Activated naive CD4-positive, alpha-beta T cell treated with anti-CD3 and anti-CD28 coated beads, Interleukin-2, amount 50 U/mL, for 24 hours (primary cell): ENCODE data around the gene MAP3K8.
"Not testable (repeated sequence)": the region's sequence is repeated elsewhere in the genome, so short reads cannot be mapped to it uniquely, and the experiment has no call there.

Experiments
- H3K27ac Mint-ChIP-seq: one replicate; pipeline ENCODE4 v1.8.0; 2021; ENCODE audit warnings: mild to moderate bottlenecking, mixed read lengths
- H3K27me3 Mint-ChIP-seq: one replicate; pipeline ENCODE4 v1.8.0; 2021; ENCODE audit warnings: mixed read lengths
- H3K36me3 Mint-ChIP-seq: one replicate; pipeline ENCODE4 v1.8.0; 2021; ENCODE audit warnings: mixed read lengths
- H3K4me1 Mint-ChIP-seq: one replicate; pipeline ENCODE4 v1.8.0; 2021; ENCODE audit warnings: mixed read lengths
- H3K4me3 Mint-ChIP-seq: one replicate; pipeline ENCODE4 v1.8.0; 2021; ENCODE audit warnings: mild to moderate bottlenecking, mixed read lengths
- H3K9me3 Mint-ChIP-seq: one replicate; pipeline ENCODE4 v1.8.0; 2021; ENCODE audit warnings: mixed read lengths

Gene MAP3K8

DNA sequence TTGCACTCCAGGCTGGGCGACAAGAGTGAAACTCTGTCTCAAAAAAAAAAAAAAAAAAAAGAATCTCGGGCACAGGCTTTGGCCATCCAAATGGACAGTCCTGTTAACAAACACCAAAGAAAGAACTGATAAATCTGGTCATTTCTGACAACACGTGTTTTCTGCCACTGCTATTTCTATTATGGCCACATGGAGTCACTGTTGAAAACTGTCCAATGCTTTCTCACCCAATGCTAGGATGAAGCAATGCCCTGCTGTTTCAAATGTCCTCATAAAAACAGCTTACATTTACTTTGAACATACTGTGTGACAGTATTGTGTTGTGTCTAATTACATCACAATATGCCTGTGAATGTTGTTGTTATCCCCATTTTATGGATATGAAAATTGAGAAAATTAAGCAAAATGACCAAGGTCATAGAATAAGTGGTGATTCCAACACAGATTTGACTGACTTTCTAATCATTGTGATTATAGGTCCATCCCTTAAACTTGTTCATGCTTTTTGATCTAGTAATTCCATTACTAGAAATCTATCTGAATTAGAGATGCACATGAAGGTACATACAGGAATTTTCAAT lies 19.9 kb upstream of the MAP3K8 start:
- no peaks in the 10 kb centered on the region for H3K27me3 Mint-ChIP-seq
- no peaks in the 10 kb centered on the region for H3K9me3 Mint-ChIP-seq
- H3K27ac Mint-ChIP-seq = no peak overlapping the region
- H3K4me3 Mint-ChIP-seq = no peak overlapping the region
- H3K36me3 Mint-ChIP-seq = no peaks in the 10 kb centered on the region
- peaks cover 15% of the 10 kb centered on the region for H3K4me1 Mint-ChIP-seq

DNA sequence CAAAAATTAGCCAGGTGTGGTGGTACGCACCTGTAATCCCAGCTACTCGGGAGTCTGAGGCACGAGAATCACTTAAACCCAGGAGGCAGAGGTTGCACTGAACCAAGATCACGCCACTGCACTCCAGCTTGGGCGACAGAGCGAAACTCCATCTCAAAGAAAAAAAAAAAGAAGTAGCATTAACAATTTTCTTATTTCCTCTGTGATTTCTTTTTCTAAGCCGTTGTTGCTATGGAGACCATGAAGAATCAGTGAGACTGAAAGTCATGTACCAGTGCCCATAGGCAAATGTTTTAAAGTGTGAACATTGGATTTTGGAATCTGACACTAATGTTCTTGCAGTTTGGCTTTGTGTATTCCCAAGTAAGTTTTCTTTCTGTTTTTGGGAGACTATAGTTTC lies 18.4 kb upstream of the MAP3K8 start:
- no peak overlapping the region for H3K4me3 Mint-ChIP-seq

DNA sequence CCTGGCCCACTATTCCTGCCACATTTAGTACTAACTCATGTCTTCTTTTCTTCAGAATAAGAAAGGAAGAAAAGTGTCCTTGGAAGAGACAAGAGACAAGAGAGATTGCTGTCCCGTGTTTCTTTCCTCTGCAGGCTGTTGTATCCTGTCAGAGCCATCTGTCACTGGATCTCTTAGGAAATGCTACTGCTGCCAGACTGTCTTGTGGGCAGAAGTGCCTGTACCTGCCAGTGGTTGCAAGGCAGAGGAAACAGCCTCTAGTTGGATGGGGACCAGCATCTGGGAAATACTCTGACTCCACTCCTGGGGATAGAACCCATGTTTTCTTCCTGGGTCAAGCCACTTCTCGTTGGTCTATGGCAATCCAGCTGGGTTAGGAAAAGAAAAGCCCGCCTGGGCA lies 16.7 kb upstream of the MAP3K8 start:
- no peaks in the 10 kb centered on the region for H3K9me3 Mint-ChIP-seq
- peaks cover 21% of the 10 kb centered on the region for H3K4me1 Mint-ChIP-seq
- no peaks in the 10 kb centered on the region for H3K27me3 Mint-ChIP-seq
- no peaks in the 10 kb centered on the region for H3K36me3 Mint-ChIP-seq
- no peak overlapping the region for H3K4me3 Mint-ChIP-seq
- no peak overlapping the region for H3K27ac Mint-ChIP-seq

More for the DNA sequence above, 18.4 kb upstream of the MAP3K8 start:
- H3K36me3 Mint-ChIP-seq = no peaks in the 10 kb centered on the region
- H3K27me3 Mint-ChIP-seq = no peaks in the 10 kb centered on the region
- H3K4me1 Mint-ChIP-seq = peaks cover 21% of the 10 kb centered on the region
- no peak overlapping the region for H3K27ac Mint-ChIP-seq
- no peaks in the 10 kb centered on the region for H3K9me3 Mint-ChIP-seq

DNA sequence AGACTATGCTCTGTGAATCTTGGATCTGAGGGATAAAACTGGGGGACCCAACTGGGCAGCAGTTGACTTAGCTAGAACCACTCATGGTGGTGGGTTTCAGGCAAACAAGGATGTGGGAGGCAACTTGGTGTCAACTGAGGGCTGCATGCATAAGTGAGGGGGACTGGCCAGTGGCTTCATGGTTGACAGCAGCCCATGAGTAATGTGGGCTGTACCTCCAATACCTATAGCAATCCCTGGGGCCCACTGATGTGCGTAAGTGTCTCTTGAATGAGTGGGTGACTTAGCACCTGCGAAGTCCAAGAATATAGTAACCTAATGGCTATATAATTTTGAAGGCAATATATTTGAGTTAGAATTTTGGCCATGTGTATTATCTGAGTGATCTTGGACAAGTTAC lies 13.7 kb upstream of the MAP3K8 start:
- H3K27me3 Mint-ChIP-seq = no peaks in the 10 kb centered on the region
- H3K9me3 Mint-ChIP-seq = no peaks in the 10 kb centered on the region
- H3K4me3 Mint-ChIP-seq = no peak overlapping the region
- no peak overlapping the region for H3K27ac Mint-ChIP-seq
- H3K36me3 Mint-ChIP-seq = no peaks in the 10 kb centered on the region
- peaks cover 21% of the 10 kb centered on the region for H3K4me1 Mint-ChIP-seq

DNA sequence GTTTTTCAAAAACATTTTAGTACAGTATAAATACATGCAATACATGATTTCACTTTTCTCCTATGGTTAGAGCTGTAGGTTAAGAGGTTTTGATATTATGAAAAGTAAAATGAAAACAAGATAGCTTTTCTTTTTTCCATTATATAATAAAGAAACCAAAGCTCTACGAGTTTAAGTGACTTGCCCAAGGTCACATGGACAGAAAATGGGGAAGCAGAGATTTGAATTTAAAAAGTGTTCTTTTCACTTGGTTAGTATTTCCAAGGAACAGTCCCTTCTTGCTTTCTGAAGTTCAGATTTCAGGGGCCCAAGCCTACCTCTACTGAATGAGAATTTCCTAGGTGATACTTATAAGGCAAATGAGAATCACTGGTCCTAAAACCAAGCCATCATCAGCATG lies 13.2 kb upstream of the MAP3K8 start:
- Mint-ChIP-seq H3K4me1 (peaks cover 21% of the 10 kb centered on the region), H3K36me3 (no peaks in the 10 kb centered on the region), H3K27ac (no peak overlapping the region), H3K9me3 (no peaks in the 10 kb centered on the region), H3K27me3 (no peaks in the 10 kb centered on the region), H3K4me3 (no peak overlapping the region)

DNA sequence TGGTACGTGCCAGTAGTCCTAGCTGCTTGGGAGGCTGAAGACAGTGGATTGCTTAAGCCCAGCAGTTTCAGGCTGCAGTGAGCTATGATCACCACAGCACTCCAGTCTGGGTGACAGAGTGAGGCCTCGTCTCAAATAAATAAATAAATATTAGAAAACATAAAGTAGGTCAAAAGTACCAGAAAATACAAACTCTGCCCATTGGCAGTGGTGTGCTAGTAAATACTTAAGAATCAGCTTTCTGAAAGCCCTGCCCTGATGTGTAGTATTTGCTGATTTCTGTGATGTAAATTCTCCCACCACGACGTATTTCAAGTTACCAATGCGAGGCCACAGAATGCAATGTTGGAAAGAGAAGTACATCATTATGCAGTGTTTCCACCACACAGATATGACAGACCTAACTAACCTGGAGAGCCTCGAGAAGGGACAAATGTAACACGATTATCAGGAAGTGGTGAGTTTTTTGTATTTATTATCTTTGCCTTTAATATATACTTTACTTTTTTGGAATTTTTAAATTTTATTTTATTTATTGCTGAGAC lies 11.8 kb upstream of the MAP3K8 start:
- no peaks in the 10 kb centered on the region for H3K9me3 Mint-ChIP-seq
- H3K4me1 Mint-ChIP-seq = peaks cover 21% of the 10 kb centered on the region
- no peaks in the 10 kb centered on the region for H3K36me3 Mint-ChIP-seq
- H3K27ac Mint-ChIP-seq = no peak overlapping the region
- H3K27me3 Mint-ChIP-seq = no peaks in the 10 kb centered on the region
- H3K4me3 Mint-ChIP-seq = no peak overlapping the region

DNA sequence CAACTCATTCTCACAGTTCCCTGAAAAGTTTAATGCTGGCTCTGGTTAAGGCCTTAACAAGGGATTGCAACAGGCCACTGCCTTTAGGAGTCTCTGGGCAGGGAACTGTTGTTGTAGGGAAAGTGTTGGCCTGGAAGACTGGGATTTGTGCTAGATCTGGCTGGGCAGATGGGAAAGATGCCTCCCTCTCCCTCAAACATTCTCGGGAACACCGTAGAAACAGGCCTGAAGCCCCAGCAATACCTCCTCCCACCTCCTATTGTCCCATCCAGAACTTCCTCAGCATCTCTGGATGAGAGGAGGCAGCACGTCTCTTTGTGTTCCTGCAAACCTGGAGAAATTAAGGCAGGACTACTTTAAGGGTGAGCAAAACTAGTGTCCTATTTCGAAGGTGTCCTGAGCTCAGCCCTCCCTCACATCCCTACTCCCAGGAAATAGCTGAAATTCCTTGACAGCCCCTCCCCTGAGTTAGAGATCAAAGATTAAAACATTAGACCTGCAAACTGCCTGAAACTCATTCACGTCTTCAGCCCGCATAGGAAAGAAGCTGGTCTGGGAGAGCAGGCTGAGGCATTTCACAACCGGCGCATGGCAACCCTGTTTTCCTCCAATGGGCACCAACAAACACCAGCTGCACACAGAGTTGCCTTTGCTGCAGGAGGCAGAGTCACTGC lies 10.9 kb upstream of the MAP3K8 start:
- Mint-ChIP-seq H3K4me3 (no peak overlapping the region), H3K36me3 (no peaks in the 10 kb centered on the region), H3K4me1 (peaks cover 22% of the 10 kb centered on the region), H3K27me3 (no peaks in the 10 kb centered on the region), H3K27ac (no peak overlapping the region), H3K9me3 (no peaks in the 10 kb centered on the region)

DNA sequence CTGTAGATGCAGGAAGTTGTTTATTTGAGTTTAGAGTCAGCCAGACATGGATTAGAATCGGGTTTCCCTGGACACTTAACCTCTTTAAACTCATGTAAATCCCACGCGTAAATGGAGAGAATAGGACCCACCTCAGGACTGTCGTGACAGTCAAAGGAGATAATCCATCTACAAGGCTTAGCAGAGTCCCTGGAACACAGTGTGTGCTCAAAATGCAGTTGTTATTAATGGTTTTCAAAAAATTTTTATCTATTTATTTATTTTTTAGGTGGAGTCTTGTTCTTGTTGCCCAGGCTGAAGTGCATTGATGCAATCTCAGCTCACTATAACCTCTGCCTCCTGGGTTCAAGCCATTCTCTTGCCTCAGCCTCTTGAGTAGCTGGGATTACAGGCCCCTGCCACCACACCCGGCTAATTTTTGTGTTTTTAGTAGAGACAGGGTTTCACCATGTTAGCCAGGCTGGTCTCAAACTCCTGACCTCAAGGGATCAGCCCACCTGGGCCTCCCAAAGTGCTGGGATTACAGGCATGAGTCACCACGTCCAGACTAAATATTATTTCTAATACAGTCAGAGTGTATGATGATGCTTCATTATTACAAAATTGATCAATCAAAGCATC lies 10.2 kb upstream of the MAP3K8 start:
- H3K27me3 Mint-ChIP-seq, H3K36me3 Mint-ChIP-seq, H3K9me3 Mint-ChIP-seq, H3K27ac Mint-ChIP-seq, H3K4me3 Mint-ChIP-seq: not testable (repeated sequence)
- H3K4me1 Mint-ChIP-seq = peaks cover 16% of the 10 kb centered on the region

DNA sequence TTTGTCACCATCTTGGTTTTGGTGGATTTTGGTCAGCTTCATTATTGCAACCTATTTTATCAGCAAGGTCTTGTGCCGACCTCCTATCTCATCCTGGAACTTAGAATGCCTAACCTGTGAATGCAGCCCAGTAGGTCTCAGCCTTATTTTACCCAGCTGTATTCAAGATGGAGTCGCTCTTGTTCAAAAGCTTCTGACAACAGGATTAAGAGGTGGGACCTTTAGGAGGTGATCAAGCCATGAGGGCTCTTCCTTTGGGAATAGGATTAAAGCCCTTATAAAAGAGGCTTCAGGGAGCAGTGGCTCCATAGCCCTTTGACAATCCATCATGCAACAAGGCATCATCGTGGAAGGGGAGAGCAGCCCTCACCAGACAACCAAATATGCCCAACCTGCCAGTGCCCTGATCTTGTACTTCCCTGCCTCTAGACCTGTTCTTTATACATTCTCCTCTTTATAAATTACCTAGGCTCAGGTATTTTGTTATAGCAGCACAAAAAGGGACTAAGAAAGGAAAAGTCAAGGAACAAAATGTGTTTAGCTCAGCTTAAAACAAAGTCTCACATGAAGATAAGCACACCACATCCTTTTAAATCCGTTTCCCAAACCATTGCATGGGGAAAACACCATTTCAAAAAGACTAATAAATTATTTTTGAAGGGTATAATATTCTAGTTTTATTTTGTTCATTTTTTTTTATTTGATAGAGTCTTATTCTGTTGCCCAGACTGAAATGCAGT lies 8.5 kb upstream of the MAP3K8 start:
- peaks cover 7% of the 10 kb centered on the region for H3K4me1 Mint-ChIP-seq
- no peak overlapping the region for H3K4me3 Mint-ChIP-seq
- H3K36me3 Mint-ChIP-seq = no peaks in the 10 kb centered on the region
- H3K27me3 Mint-ChIP-seq = no peaks in the 10 kb centered on the region
- no peaks in the 10 kb centered on the region for H3K9me3 Mint-ChIP-seq
- H3K27ac Mint-ChIP-seq = no peak overlapping the region

DNA sequence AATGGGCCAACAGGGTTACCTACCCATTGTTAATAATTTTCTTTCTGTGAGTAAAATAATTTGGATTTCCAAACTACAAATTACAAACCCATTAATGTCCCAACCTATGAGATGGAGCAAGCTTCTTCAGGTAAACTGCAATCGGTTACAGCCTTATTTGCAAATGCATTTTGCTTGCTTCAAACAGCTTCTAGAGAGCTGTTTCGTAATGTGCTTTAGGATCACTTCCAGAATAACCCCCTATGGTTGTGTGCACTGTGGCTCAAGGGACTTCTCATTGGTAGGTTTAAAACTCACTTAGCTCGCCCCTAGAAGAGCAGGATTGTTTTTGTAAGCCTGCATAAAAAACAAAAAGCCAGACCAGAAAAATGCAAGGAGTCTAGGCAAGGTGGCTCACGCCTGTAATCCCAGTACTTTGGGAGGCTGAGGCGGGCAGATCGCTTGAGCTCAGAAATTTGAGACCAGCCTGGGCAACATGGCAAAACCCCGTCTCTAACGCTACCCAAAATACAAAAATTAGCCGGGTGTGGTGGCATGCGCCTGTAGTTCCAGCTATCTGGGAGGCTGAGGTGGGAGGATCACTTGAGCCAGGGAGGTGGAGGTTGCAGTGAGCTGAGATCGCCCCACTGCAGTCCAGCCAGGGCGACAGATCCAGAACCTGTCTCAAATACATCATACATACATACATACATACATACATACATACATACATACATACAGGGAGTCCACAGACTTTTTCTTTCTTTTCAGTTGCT lies 3.3 kb upstream of the MAP3K8 start:
- Mint-ChIP-seq H3K27me3 (no peaks in the 10 kb centered on the region), H3K4me1 (peaks cover 24% of the 10 kb centered on the region), H3K36me3 (no peaks in the 10 kb centered on the region), H3K4me3 (peak overlapping the region; percentile 12), H3K27ac (no peak overlapping the region), H3K9me3 (no peaks in the 10 kb centered on the region)

DNA sequence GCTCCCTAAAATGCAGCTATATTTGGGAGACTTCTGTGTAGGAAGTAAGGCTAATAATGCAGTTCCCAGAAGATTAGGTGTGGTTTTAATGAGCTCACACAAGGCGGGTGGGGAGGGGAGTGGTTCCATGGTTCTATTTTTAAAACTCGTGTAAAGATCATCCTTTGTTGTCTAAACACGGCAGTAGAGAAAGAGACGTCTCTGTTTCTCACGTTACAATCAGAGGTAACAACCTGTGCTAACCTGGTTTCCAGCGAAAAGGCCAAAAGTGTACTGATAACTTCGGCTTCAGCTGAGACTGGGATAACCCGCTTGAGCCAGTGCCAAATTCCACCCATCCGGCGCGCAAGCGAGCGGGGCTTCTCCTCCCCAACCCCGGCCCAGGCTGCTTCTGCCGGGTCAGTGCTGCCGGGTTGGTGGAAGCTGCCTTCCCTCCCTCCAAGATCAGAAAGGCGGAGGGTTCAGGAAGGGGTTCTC lies 2.5 kb upstream of the MAP3K8 start:
- Mint-ChIP-seq H3K4me3 (no peak overlapping the region), H3K27me3 (no peaks in the 10 kb centered on the region)

DNA sequence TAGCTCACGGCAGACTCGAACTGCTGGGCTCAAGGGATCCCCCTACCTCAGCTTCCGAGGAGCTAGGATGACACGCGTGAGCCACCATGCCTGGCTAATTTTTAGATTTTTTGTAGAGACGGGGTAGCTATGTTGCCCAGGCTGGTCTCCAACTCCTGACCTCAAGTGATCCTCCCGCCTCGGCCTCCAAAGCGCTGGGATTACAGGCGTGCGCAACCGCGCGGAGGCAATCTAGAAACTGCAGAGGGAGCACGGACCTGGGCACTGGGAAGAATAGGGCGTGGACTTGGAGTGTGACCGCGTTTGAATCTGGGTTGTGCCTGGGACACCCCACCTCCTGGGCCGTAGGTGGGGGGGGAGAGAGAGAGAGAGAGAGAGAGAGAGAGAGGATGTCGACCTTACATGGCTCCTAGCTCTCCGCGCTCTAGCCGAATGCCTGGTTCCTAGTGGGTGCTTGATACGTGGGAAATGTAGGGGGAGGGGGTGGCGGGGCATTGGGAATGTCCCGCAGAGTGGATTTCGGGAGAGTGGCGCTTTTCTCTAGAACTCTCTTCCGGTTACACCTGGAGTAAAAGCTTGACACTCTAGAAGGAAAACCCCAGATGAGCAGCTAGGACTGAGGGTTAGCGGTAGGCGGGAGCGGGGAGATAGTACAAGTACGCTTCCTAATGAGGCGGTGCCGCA lies 1.2 kb upstream of the MAP3K8 start:
- Mint-ChIP-seq H3K27me3 (no peaks in the 10 kb centered on the region), H3K9me3 (no peaks in the 10 kb centered on the region), H3K4me1 (peaks cover 42% of the 10 kb centered on the region), H3K4me3 (peak overlapping the region; percentile 88), H3K27ac (peak overlapping the region; percentile 52), H3K36me3 (no peaks in the 10 kb centered on the region)

More for the DNA sequence above, 2.5 kb upstream of the MAP3K8 start:
- Mint-ChIP-seq H3K9me3 (no peaks in the 10 kb centered on the region), H3K36me3 (no peaks in the 10 kb centered on the region), H3K4me1 (peaks cover 32% of the 10 kb centered on the region), H3K27ac (no peak overlapping the region)

DNA sequence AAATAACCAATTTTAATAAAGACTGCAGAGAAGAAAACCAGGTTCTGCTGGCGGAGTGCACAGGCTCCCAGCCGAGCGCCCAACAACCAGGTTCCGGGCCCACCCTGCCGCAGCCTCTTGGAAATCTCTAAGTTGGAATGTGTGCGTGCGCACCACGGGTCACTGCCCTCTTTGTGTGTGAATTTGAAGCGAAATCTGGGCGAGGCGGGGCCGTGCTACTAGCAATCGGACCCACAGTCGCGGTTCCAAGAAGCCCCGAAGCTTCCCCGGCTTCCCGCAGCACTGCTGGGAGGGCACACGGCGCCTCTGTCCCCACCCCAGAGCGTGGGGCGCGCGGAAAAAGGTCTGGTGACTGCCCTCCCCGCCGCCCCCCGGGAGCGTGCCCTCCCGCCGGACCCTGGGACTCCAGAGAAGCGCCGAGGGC lies 666 bp upstream of the MAP3K8 start:
- Mint-ChIP-seq H3K27me3 (no peaks in the 10 kb centered on the region), H3K4me1 (peaks cover 43% of the 10 kb centered on the region), H3K9me3 (no peaks in the 10 kb centered on the region), H3K27ac (peak overlapping the region; percentile 52), H3K36me3 (no peaks in the 10 kb centered on the region), H3K4me3 (peak overlapping the region; percentile 88)

DNA sequence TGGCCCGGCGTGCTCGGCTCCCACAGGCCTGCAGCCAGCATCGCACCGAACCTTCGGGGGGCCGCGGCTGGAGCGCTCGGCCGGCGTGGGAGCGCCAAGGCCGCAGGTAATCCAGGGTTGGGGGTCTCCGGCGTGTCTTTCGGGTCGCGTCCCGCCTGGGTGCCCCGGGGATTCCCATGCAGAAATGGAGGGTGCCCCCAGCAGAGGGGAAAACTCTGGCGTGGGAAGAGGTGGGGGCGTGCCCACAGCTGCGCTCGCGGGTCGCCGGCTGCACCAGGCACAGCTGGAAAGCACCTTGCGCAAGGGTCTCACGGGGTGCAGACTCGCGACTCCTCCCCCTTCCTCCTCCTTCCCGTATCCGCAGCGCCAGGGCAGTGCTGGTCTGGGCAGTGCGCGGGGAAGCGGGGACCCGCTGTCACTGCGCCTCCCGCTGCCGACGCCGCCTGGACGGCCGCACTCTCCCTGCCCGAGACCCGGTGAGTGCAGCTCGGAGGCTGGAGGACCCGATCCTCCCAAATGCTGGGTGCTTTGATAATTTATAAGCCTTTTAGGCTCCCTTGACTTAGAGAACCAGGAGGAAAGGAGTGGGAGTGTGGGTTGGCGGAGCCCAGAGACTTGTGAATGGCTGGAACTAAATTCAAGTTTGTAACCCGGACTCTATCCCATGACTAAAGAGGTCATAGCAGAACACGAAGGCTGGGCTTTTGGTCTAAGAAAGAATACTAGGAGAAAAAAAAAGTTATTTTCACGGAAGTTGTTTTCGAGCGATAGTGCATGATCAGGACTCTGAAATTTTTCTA lies 489 bp downstream of the MAP3K8 start:
- Mint-ChIP-seq H3K27ac (peak overlapping the region; percentile 65), H3K9me3 (no peaks in the 10 kb centered on the region), H3K4me1 (peaks cover 48% of the 10 kb centered on the region), H3K4me3 (peak overlapping the region; percentile 88), H3K36me3 (peaks cover 2% of the 10 kb centered on the region), H3K27me3 (no peaks in the 10 kb centered on the region)
